ENCODE measurements around the gene CATSPERE.
A peak's percentile ranks its signal among the peaks of the same experiment; 100 is the strongest.

CATSPERE gene

GRCh38 chr1:244461245-244462071, at the start of gene CATSPERE:
CATSPERE (plus strand) TSS chr1:244461273; CDS start chr1:244461430, 157 bp downstream.
- Mint-ChIP-seq H3K4me3 (peak within 1 kb of the TSS; percentile 80), H3K36me3 (ENCODE audit: insufficient read depth) (no peaks in the 10 kb centered on the region), H3K27ac (ENCODE audit: low read depth) (peak within 1 kb of the TSS; percentile 89), H3K4me1 (peaks cover 14% of the 10 kb centered on the region), H3K9me3 (no peaks in the 10 kb centered on the region), H3K27me3 (no peaks in the 10 kb centered on the region)
- DNase-seq (ENCODE audit: low spot score in 2 of 2) (peak; percentile 42 to 54), ATAC-seq (replicated peaks; ENCODE audit: extremely low read depth, poor library complexity, severe bottlenecking) (peak; percentile 96)

GRCh38 chr1:244412176-244412575, 48.9 kb upstream of the CATSPERE start:
- ATAC-seq (replicated peaks; ENCODE audit: extremely low read depth, poor library complexity, severe bottlenecking) (no peak), DNase-seq (ENCODE audit: low spot score in 2 of 2) (no peak)
- no peaks in the 10 kb centered on the region for H3K27me3 Mint-ChIP-seq
- no peaks in the 10 kb centered on the region for H3K9me3 Mint-ChIP-seq
- H3K4me1 Mint-ChIP-seq = peaks cover 5% of the 10 kb centered on the region
- peaks cover 58% of the 10 kb centered on the region for H3K36me3 Mint-ChIP-seq (ENCODE audit: insufficient read depth)
- H3K27ac Mint-ChIP-seq (ENCODE audit: low read depth) = no peak overlapping the region
- no peak overlapping the region for H3K4me3 Mint-ChIP-seq

- Mint-ChIP-seq H3K9me3 (no peaks in the 10 kb centered on the region), H3K36me3 (ENCODE audit: insufficient read depth) (peaks cover 61% of the 10 kb centered on the region), H3K4me3 (no peak overlapping the region), H3K4me1 (peaks cover 5% of the 10 kb centered on the region), H3K27me3 (no peaks in the 10 kb centered on the region), H3K27ac (ENCODE audit: low read depth) (peak overlapping the region; percentile 56)
- ATAC-seq (replicated peaks; ENCODE audit: extremely low read depth, poor library complexity, severe bottlenecking) (no peak), DNase-seq (ENCODE audit: low spot score in 2 of 2) (no peak)
Measured at GRCh38 chr1:244413736-244414135, 47.3 kb upstream of the CATSPERE start.

GRCh38 chr1:244414543-244414942, 46.5 kb upstream of the CATSPERE start:
- ATAC-seq (replicated peaks; ENCODE audit: extremely low read depth, poor library complexity, severe bottlenecking) (no peak), DNase-seq (ENCODE audit: low spot score in 2 of 2) (no peak)
- H3K36me3 Mint-ChIP-seq (ENCODE audit: insufficient read depth) = peaks cover 63% of the 10 kb centered on the region
- no peaks in the 10 kb centered on the region for H3K9me3 Mint-ChIP-seq
- H3K27ac Mint-ChIP-seq (ENCODE audit: low read depth) = no peak overlapping the region
- H3K27me3 Mint-ChIP-seq = no peaks in the 10 kb centered on the region
- no peak overlapping the region for H3K4me3 Mint-ChIP-seq
- peaks cover 5% of the 10 kb centered on the region for H3K4me1 Mint-ChIP-seq

- no peaks in the 10 kb centered on the region for H3K27me3 Mint-ChIP-seq
- DNase-seq (ENCODE audit: low spot score in 2 of 2) = no peak
- H3K4me3 Mint-ChIP-seq = no peak overlapping the region
- no peaks in the 10 kb centered on the region for H3K9me3 Mint-ChIP-seq
- ATAC-seq (replicated peaks; ENCODE audit: extremely low read depth, poor library complexity, severe bottlenecking) = no peak
- H3K27ac Mint-ChIP-seq (ENCODE audit: low read depth) = no peak overlapping the region
- H3K36me3 Mint-ChIP-seq (ENCODE audit: insufficient read depth) = peaks cover 60% of the 10 kb centered on the region
- peaks cover 8% of the 10 kb centered on the region for H3K4me1 Mint-ChIP-seq
Measured at GRCh38 chr1:244419024-244419423, 42.0 kb upstream of the CATSPERE start.

- Mint-ChIP-seq H3K27me3 (no peaks in the 10 kb centered on the region), H3K27ac (ENCODE audit: low read depth) (peak overlapping the region; percentile 16), H3K4me1 (peaks cover 24% of the 10 kb centered on the region), H3K36me3 (ENCODE audit: insufficient read depth) (peaks cover 45% of the 10 kb centered on the region), H3K9me3 (no peaks in the 10 kb centered on the region), H3K4me3 (no peak overlapping the region)
- ATAC-seq (replicated peaks; ENCODE audit: extremely low read depth, poor library complexity, severe bottlenecking) = no peak
- DNase-seq (ENCODE audit: low spot score in 2 of 2) = no peak
Measured at GRCh38 chr1:244422174-244422573, 38.9 kb upstream of the CATSPERE start.

- H3K27ac Mint-ChIP-seq (ENCODE audit: low read depth) = peak overlapping the region; percentile 36
- peaks cover 40% of the 10 kb centered on the region for H3K36me3 Mint-ChIP-seq (ENCODE audit: insufficient read depth)
Measured at GRCh38 chr1:244424649-244425334, 36.3 kb upstream of the CATSPERE start.

GRCh38 chr1:244427647-244428046, 33.4 kb upstream of the CATSPERE start:
- H3K4me1 Mint-ChIP-seq = peaks cover 32% of the 10 kb centered on the region
- no peaks in the 10 kb centered on the region for H3K9me3 Mint-ChIP-seq
- no peaks in the 10 kb centered on the region for H3K27me3 Mint-ChIP-seq
- no peak for ATAC-seq (replicated peaks; ENCODE audit: extremely low read depth, poor library complexity, severe bottlenecking)
- H3K27ac Mint-ChIP-seq (ENCODE audit: low read depth) = no peak overlapping the region
- H3K4me3 Mint-ChIP-seq = no peak overlapping the region
- no peak for DNase-seq (ENCODE audit: low spot score in 2 of 2)
- H3K36me3 Mint-ChIP-seq (ENCODE audit: insufficient read depth) = peaks cover 33% of the 10 kb centered on the region

More at GRCh38 chr1:244424649-244425334, 36.3 kb upstream of the CATSPERE start:
- H3K9me3 Mint-ChIP-seq = no peaks in the 10 kb centered on the region
- H3K4me3 Mint-ChIP-seq = no peak overlapping the region
- no peaks in the 10 kb centered on the region for H3K27me3 Mint-ChIP-seq
- ATAC-seq (replicated peaks; ENCODE audit: extremely low read depth, poor library complexity, severe bottlenecking) (no peak), DNase-seq (ENCODE audit: low spot score in 2 of 2) (no peak)
- H3K4me1 Mint-ChIP-seq = peaks cover 27% of the 10 kb centered on the region

- Mint-ChIP-seq H3K9me3 (no peaks in the 10 kb centered on the region), H3K36me3 (ENCODE audit: insufficient read depth) (peaks cover 34% of the 10 kb centered on the region), H3K27ac (ENCODE audit: low read depth) (no peak overlapping the region), H3K4me3 (no peak overlapping the region), H3K4me1 (peaks cover 22% of the 10 kb centered on the region), H3K27me3 (no peaks in the 10 kb centered on the region)
- ATAC-seq (replicated peaks; ENCODE audit: extremely low read depth, poor library complexity, severe bottlenecking) (no peak), DNase-seq (ENCODE audit: low spot score in 2 of 2) (no peak)
Measured at GRCh38 chr1:244429818-244430217, 31.3 kb upstream of the CATSPERE start.

GRCh38 chr1:244431166-244431565, 29.9 kb upstream of the CATSPERE start:
- ATAC-seq (replicated peaks; ENCODE audit: extremely low read depth, poor library complexity, severe bottlenecking) (no peak), DNase-seq (ENCODE audit: low spot score in 2 of 2) (no peak)
- Mint-ChIP-seq H3K4me3 (no peak overlapping the region), H3K27me3 (no peaks in the 10 kb centered on the region), H3K36me3 (ENCODE audit: insufficient read depth) (peaks cover 40% of the 10 kb centered on the region), H3K9me3 (no peaks in the 10 kb centered on the region), H3K27ac (ENCODE audit: low read depth) (no peak overlapping the region), H3K4me1 (peaks cover 27% of the 10 kb centered on the region)

GRCh38 chr1:244435562-244436205, 25.4 kb upstream of the CATSPERE start:
- Mint-ChIP-seq H3K9me3 (no peaks in the 10 kb centered on the region), H3K4me3 (no peak overlapping the region), H3K27ac (ENCODE audit: low read depth) (peak overlapping the region; percentile 32), H3K36me3 (ENCODE audit: insufficient read depth) (peaks cover 38% of the 10 kb centered on the region), H3K27me3 (no peaks in the 10 kb centered on the region), H3K4me1 (peaks cover 35% of the 10 kb centered on the region)
- ATAC-seq (replicated peaks; ENCODE audit: extremely low read depth, poor library complexity, severe bottlenecking) (no peak), DNase-seq (ENCODE audit: low spot score in 2 of 2) (no peak)

GRCh38 chr1:244436336-244437085, 24.6 kb upstream of the CATSPERE start:
- no peaks in the 10 kb centered on the region for H3K27me3 Mint-ChIP-seq
- no peaks in the 10 kb centered on the region for H3K9me3 Mint-ChIP-seq
- no peak for DNase-seq (ENCODE audit: low spot score in 2 of 2)
- H3K4me1 Mint-ChIP-seq = peaks cover 35% of the 10 kb centered on the region
- H3K27ac Mint-ChIP-seq (ENCODE audit: low read depth) = peak overlapping the region; percentile 32
- no peak overlapping the region for H3K4me3 Mint-ChIP-seq
- ATAC-seq (replicated peaks; ENCODE audit: extremely low read depth, poor library complexity, severe bottlenecking) = no peak
- peaks cover 38% of the 10 kb centered on the region for H3K36me3 Mint-ChIP-seq (ENCODE audit: insufficient read depth)
